Activated T-helper 17 cell treated with anti-CD3 and anti-CD28 coated beads, Interleukin-2, amount 50 U/mL, for 72 hours (primary cell): Measurements from ENCODE around the gene SLC8A1. TPM values are rescaled to one million over a fixed set of nuclear protein-coding genes. Genes with fewer than 3 reads are reported as not detected.
"Not testable (repeated sequence)": the region's sequence is repeated elsewhere in the genome, so short reads cannot be mapped to it uniquely, and the experiment has no call there.

Experiments used
- ATAC-seq: fragments of 150-1000 bp; cut with Tn5 transposase; replicated peaks from 2 replicates; pipeline ENCODE4 v1.10.0; 2021; ENCODE audit warnings: mild to moderate bottlenecking, moderate library complexity
- H3K27ac Mint-ChIP-seq: one replicate; pipeline ENCODE4 v1.8.0; 2022; ENCODE audit warnings: mixed read lengths
- H3K27me3 Mint-ChIP-seq: one replicate; pipeline ENCODE4 v1.8.0; 2022; ENCODE audit warnings: mixed read lengths
- H3K36me3 Mint-ChIP-seq: one replicate; pipeline ENCODE4 v1.8.0; 2022; ENCODE audit warnings: low read depth, mild to moderate bottlenecking, mixed read lengths
- H3K4me1 Mint-ChIP-seq: one replicate; pipeline ENCODE4 v1.8.0; 2022; ENCODE audit warnings: mixed read lengths
- H3K4me3 Mint-ChIP-seq: one replicate; pipeline ENCODE4 v1.8.0; 2022; ENCODE audit warnings: mild to moderate bottlenecking, mixed read lengths
- H3K9me3 Mint-ChIP-seq: one replicate; pipeline ENCODE4 v1.8.0; 2022; ENCODE audit warnings: mixed read lengths
- total RNA-seq, 2 donors: library from RNA; stranded (reverse); gene quantifications; one replicate each; pipeline ENCODE4 v1.2.3, GENCODE V29; 2022

The SLC8A1 gene
- total RNA-seq, 2 donors from 2014 or later = 0.45 TPM; not detected in 1

- Mint-ChIP-seq H3K4me1 (no peaks in the 10 kb centered on the region), H3K27ac (no peak overlapping the region), H3K36me3 (no peaks in the 10 kb centered on the region), H3K27me3 (peaks cover 5% of the 10 kb centered on the region), H3K4me3 (no peak overlapping the region), H3K9me3 (no peaks in the 10 kb centered on the region)
- no peak for ATAC-seq
Measured at GRCh38 chr2:40090044-40090443, 361.8 kb downstream of the SLC8A1 start.

DNA sequence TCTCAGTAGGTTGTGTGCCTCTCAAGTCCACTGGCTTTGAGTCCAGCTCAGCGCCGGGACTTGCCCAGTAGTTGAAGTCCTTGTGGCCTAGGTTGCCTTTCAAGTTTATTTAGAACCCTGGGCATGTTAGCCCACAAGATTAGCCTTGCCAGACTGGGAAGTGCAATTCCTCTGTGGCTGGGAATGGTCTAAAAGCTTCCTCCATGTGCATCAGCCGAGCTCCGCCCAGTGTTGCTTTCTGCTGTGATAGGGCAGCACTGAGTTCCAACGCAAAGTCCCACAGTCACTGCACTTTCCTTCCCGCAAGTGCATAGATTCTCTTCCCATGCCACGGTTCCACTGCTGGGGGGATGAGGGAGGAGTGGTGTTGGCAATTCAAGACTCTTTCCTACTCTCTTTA, 364.0 kb downstream of the SLC8A1 start:
- H3K4me3 Mint-ChIP-seq = no peak overlapping the region
- ATAC-seq = no peak
- no peak overlapping the region for H3K27ac Mint-ChIP-seq
- H3K27me3 Mint-ChIP-seq = peaks cover 5% of the 10 kb centered on the region
- no peaks in the 10 kb centered on the region for H3K36me3 Mint-ChIP-seq
- no peaks in the 10 kb centered on the region for H3K9me3 Mint-ChIP-seq
- no peaks in the 10 kb centered on the region for H3K4me1 Mint-ChIP-seq

DNA sequence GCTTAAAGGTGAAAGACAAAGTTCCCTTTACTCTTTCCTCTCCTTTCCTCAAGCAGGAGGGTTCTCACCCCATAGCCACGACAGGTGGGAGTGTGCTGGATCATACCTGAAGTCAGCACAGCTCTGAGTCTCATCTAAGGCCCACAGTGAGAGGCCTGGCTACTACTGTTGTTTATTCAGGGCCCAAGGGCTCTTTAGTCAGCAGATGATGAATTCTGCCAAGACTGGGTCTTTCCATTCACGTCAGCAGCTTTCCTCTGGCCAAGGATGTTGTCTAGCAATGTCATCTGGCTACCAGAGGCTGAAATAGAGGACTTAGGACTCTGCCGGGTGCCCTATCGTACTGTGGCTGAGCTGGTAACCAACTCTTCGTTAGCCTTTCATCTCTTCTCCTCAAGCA, 364.5 kb downstream of the SLC8A1 start:
- peaks cover 5% of the 10 kb centered on the region for H3K27me3 Mint-ChIP-seq
- H3K4me1 Mint-ChIP-seq = no peaks in the 10 kb centered on the region
- no peaks in the 10 kb centered on the region for H3K9me3 Mint-ChIP-seq
- H3K36me3 Mint-ChIP-seq = no peaks in the 10 kb centered on the region
- H3K27ac Mint-ChIP-seq = no peak overlapping the region
- H3K4me3 Mint-ChIP-seq = no peak overlapping the region
- ATAC-seq = no peak

DNA sequence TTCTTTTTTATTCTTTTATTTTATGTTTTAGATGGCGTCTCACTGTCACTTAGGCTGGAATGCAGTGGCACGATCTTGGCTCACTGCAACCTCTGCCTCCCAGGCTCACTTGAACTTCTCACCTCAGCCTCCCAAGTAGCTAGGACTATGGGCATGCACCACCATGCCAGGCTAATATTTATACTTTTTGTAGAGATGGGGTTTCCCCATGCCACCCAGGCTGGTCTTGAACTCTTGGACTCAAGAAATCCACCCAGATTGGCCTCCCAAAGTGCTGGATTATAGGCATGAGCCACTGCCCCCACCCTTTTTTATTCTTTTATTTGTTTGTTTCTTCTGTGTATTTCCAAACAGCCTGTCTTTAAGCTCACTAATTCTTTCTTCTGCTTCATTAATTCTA, 366.1 kb downstream of the SLC8A1 start:
- Mint-ChIP-seq H3K27ac (no peak overlapping the region), H3K4me3 (no peak overlapping the region), H3K36me3 (no peaks in the 10 kb centered on the region), H3K4me1 (no peaks in the 10 kb centered on the region), H3K9me3 (peaks cover 4% of the 10 kb centered on the region), H3K27me3 (no peaks in the 10 kb centered on the region)
- no peak for ATAC-seq

- not testable (repeated sequence) for H3K36me3 Mint-ChIP-seq, H3K9me3 Mint-ChIP-seq, H3K27ac Mint-ChIP-seq, H3K27me3 Mint-ChIP-seq, H3K4me3 Mint-ChIP-seq, H3K4me1 Mint-ChIP-seq, ATAC-seq
Measured at GRCh38 chr2:40073336-40073735, 378.6 kb downstream of the SLC8A1 start.

- H3K4me3 Mint-ChIP-seq = no peak overlapping the region
- H3K36me3 Mint-ChIP-seq = no peaks in the 10 kb centered on the region
- ATAC-seq = no peak
- no peaks in the 10 kb centered on the region for H3K4me1 Mint-ChIP-seq
- peaks cover 12% of the 10 kb centered on the region for H3K9me3 Mint-ChIP-seq
- H3K27ac Mint-ChIP-seq = no peak overlapping the region
- no peaks in the 10 kb centered on the region for H3K27me3 Mint-ChIP-seq
Measured at GRCh38 chr2:40072442-40073232, 379.3 kb downstream of the SLC8A1 start.

DNA sequence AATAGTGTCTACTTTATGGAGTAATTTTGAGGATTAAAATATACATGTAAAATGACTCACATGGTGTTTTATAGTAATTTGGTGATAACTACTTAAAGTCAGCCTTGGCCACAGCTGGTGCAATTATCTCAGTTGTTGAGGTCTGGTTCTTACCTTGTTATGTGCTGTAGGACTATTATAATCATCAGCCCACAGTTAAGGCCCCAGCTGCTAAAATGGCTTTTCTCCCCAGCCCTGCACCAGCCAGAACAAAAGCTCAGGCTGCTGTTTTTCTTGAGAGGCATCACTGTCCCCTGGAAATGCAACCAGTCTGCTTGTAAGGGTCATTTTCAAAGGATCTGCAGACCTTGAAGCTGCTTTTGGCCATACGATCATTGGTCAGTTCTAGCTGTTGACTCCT, 389.5 kb downstream of the SLC8A1 start:
- peaks cover 10% of the 10 kb centered on the region for H3K9me3 Mint-ChIP-seq
- no peak for ATAC-seq
- H3K27me3 Mint-ChIP-seq = no peaks in the 10 kb centered on the region
- H3K4me3 Mint-ChIP-seq = no peak overlapping the region
- H3K4me1 Mint-ChIP-seq = no peaks in the 10 kb centered on the region
- H3K27ac Mint-ChIP-seq = no peak overlapping the region
- H3K36me3 Mint-ChIP-seq = no peaks in the 10 kb centered on the region

DNA sequence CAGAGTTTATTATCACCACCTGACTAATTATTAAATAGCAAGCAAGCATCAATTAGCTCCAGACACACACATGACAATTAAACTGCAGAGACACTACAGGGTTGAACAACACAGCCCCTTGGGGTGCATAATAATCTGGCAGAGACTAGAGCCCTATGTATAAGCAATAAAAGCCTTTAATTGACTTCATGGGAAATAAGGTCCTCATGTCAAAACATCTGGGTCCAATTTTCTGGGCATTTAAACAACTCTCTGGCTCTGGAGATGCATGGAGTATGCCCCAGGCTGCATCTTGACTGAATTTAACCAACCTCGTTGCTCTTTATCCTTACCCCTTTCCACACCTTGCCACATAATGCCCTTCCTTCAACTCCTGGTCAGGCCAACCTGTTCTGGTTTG, 402.1 kb downstream of the SLC8A1 start:
- Mint-ChIP-seq H3K36me3 (no peaks in the 10 kb centered on the region), H3K27ac (no peak overlapping the region), H3K4me1 (no peaks in the 10 kb centered on the region), H3K27me3 (peaks cover 9% of the 10 kb centered on the region), H3K4me3 (no peak overlapping the region), H3K9me3 (peaks cover 4% of the 10 kb centered on the region)
- no peak for ATAC-seq

DNA sequence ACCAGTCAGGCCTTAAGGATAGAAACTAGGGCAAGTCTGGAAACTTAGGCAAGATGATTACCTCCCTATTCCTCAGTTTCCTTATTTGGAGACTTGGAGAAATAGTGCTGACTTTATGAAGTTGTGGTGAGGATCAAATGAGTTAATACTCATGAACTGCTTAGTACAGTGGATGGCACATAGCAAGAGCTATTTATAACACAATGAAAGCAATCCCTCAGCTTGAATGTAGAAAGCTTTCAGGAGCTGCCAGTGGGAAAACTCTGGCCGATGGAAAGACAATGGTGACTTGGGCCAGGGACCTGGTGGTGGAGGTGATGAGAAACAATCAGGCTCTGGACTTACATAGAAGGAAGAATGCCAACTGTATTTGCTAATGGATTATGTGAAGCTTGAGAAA, 403.4 kb downstream of the SLC8A1 start:
- H3K27ac Mint-ChIP-seq = no peak overlapping the region
- no peak for ATAC-seq
- H3K36me3 Mint-ChIP-seq = no peaks in the 10 kb centered on the region
- peaks cover 4% of the 10 kb centered on the region for H3K9me3 Mint-ChIP-seq
- no peak overlapping the region for H3K4me3 Mint-ChIP-seq
- H3K27me3 Mint-ChIP-seq = peaks cover 9% of the 10 kb centered on the region
- no peaks in the 10 kb centered on the region for H3K4me1 Mint-ChIP-seq

DNA sequence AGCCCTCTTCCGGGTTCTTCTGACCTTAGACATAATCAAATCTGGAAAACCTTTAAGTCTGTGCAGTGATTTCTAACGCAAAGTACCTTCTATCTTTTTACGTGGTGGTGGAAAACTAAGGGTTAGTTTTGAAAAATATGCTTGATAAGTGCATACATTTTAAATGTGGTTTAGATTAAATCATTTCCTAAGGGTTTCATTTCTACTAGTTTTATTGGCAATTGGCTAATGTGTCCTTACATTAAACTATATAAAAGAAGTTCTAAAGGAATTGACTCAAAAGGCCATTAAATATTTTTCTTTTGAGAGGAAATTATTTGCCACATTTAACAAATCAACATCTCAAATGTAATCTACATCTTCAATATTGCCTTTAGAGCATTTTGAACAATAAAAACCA, 404.5 kb downstream of the SLC8A1 start:
- no peak overlapping the region for H3K4me3 Mint-ChIP-seq
- H3K4me1 Mint-ChIP-seq = no peaks in the 10 kb centered on the region
- H3K9me3 Mint-ChIP-seq = peaks cover 4% of the 10 kb centered on the region
- no peak overlapping the region for H3K27ac Mint-ChIP-seq
- no peak for ATAC-seq
- no peaks in the 10 kb centered on the region for H3K36me3 Mint-ChIP-seq
- peaks cover 13% of the 10 kb centered on the region for H3K27me3 Mint-ChIP-seq
